ENCODE results near the gene APOO.

- TF ChIP-seq CTCF (IDR thresholded peaks at IDR 0.05) (no peak), POLR2A (IDR thresholded peaks at IDR 0.05) (no peak)
These were observed 118.8 kb downstream of the APOO start for GRCh38 chrX:23788946-23789345.
